A673 (cell line): ENCODE data around the gene TNP2. TPM values are rescaled to one million over a fixed set of nuclear protein-coding genes. Genes with fewer than 3 reads are reported as not detected.

Experiments
- BruUV-seq: library from RNA; stranded (reverse); fragments of 400-500 nt; replicated peaks from 2 replicates; lab custom pipeline; 2021; lab: Mats Ljungman, UMichigan
- CTCF ChIA-PET: fragments of 300-600 bp; sonication (Branson Sonifier 250); formaldehyde crosslinking; loops from one replicate; lab custom pipeline; 2022; ENCODE audit warnings: antibody characterized with exemption; lab: Charles Lee
- POLR2A ChIA-PET: fragments of 300-600 bp; sonication (Branson Sonifier 250); formaldehyde crosslinking; loops from one replicate; lab custom pipeline; 2022; ENCODE audit warnings: antibody characterized with exemption; ENCODE audit not compliant: low non-redundant PET; lab: Charles Lee
- DNase-seq: peaks from one replicate; pipeline ENCODE4 v3.0.0-alpha.2; 2015; ENCODE audit warnings: low spot score
- H3K27ac ChIP-seq: fragments of 200-600 bp; sonication (generic); 2 replicates; pipeline ENCODE4 v1.5.1; 2016; ENCODE audit warnings: mixed run types, low read depth, mild to moderate bottlenecking, mixed read lengths, antibody characterized with exemption, low read length; ENCODE audit not compliant: poor library complexity, severe bottlenecking
- H3K27me3 ChIP-seq: fragments of 200-600 bp; sonication (generic); replicated peaks from 2 replicates; pipeline ENCODE4 v1.6.1; 2017; ENCODE audit warnings: mixed run types, low read depth, mild to moderate bottlenecking, mixed read lengths, antibody characterized with exemption, low read length; ENCODE audit not compliant: insufficient read depth, poor library complexity
- H3K36me3 ChIP-seq: fragments of 200-600 bp; sonication (generic); 2 replicates; pipeline ENCODE4 v1.6.1; 2016; ENCODE audit warnings: mixed run types, mild to moderate bottlenecking, mixed read lengths, antibody characterized with exemption, low read length; ENCODE audit not compliant: insufficient read depth, poor library complexity, severe bottlenecking
- H3K4me1 ChIP-seq: fragments of 200-600 bp; sonication (generic); 2 replicates; pipeline ENCODE4 v1.6.1; 2017; ENCODE audit warnings: mixed run types, mild to moderate bottlenecking, mixed read lengths, antibody characterized with exemption, low read length; ENCODE audit not compliant: insufficient read depth, poor library complexity, severe bottlenecking
- H3K4me3 ChIP-seq: fragments of 200-600 bp; sonication (generic); 2 replicates; pipeline ENCODE4 v1.5.1; 2016; ENCODE audit warnings: low read depth, mixed run types, mild to moderate bottlenecking, mixed read lengths, low read length; ENCODE audit not compliant: poor library complexity, severe bottlenecking
- H3K9me3 ChIP-seq: fragments of 200-600 bp; sonication (generic); 2 replicates; pipeline ENCODE4 v1.6.1; 2016; ENCODE audit warnings: mixed run types, low read depth, mild to moderate bottlenecking, mixed read lengths, antibody characterized with exemption, low read length; ENCODE audit not compliant: poor library complexity, severe bottlenecking
- CTCF ChIP-seq: fragments of 300-800, 200-600 bp; sonication (generic); conservative IDR thresholded peaks from 2 replicates; pipeline ENCODE4 v1.5.1; 2017; ENCODE audit warnings: low read depth, mild to moderate bottlenecking, antibody characterized with exemption, low read length, moderate library complexity, mixed read lengths
- EZH2 ChIP-seq: fragments of 200-600 bp; sonication (generic); IDR thresholded peaks from 2 replicates; pipeline ENCODE4 v1.6.1; 2017; ENCODE audit warnings: borderline replicate concordance, low read depth, mild to moderate bottlenecking, mixed read lengths, antibody characterized with exemption, low read length; ENCODE audit not compliant: poor library complexity, severe bottlenecking
- intact Hi-C: fragments of 100-400 bp; cut with micrococcal nuclease; formaldehyde crosslinking; loops from one replicate; pipeline ENCODE4 v1.10.0; 2022; ENCODE audit not compliant: unreplicated experiment
- total RNA-seq: library from RNA; stranded (reverse); gene quantifications from 2 replicates; pipeline ENCODE4 v1.2.3, GENCODE V29; 2021

Gene TNP2
- total RNA-seq, 1 experiment from 2014 or later: not detected

DNA sequence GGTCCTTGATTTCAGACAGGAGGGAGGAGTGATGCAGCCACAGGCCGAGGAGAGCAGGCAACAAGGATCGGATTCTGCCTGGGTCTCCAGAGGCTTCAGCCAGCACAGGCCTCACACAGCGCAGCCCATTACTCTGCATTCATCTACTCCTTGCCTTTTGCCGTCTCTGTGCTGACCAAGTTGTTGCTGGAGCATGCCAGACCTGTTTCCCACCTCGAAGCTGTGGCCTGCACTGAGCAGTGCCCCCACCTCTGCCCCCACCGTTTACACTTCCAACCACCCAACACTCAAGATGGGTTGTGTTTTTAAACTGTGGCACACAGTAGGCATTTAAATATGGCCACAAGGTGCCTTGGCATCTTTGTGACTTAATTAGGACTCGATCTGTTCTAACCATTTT is 5.8 kb upstream of the TNP2 start:
- Histone ChIP-seq H3K27me3 (no peaks in the 10 kb centered on the region), H3K4me3 (no peak overlapping the region), H3K9me3 (no peaks in the 10 kb centered on the region), H3K36me3 (no peaks in the 10 kb centered on the region), H3K4me1 (no peaks in the 10 kb centered on the region), H3K27ac (no peak overlapping the region)
- intact Hi-C loops: no loop called here
- TF ChIP-seq CTCF (no peak), EZH2 (no peak)
- DNase-seq: no peak
- ChIA-PET CTCF (no interaction called here), POLR2A (no interaction called here)
- no TSS peak for BruUV-seq

GRCh38 chr16:11273721-11274324 is 4.7 kb upstream of the TNP2 start:
- no peaks in the 10 kb centered on the region for H3K4me1 ChIP-seq
- ChIA-PET POLR2A (no interaction called here), CTCF (no interaction called here)
- H3K9me3 ChIP-seq: no peaks in the 10 kb centered on the region
- no peaks in the 10 kb centered on the region for H3K36me3 ChIP-seq
- H3K27me3 ChIP-seq: no peaks in the 10 kb centered on the region
- H3K4me3 ChIP-seq: no peak overlapping the region
- intact Hi-C loops: no loop called here
- no TSS peak for BruUV-seq
- H3K27ac ChIP-seq: no peak overlapping the region
- no peak for DNase-seq
- no peak for TF ChIP-seq EZH2
- no peak for TF ChIP-seq CTCF

- H3K36me3 ChIP-seq: no peaks in the 10 kb centered on the region
- no peak within 1 kb of the TSS for H3K27ac ChIP-seq
- no TSS peak for BruUV-seq
- no peak within 1 kb of the TSS for H3K4me3 ChIP-seq
- CTCF ChIA-PET: no interaction called here
- POLR2A ChIA-PET: no interaction called here
- no peak for DNase-seq
- no peaks in the 10 kb centered on the region for H3K27me3 ChIP-seq
- intact Hi-C loops: no loop called here
- TF ChIP-seq CTCF (no peak), EZH2 (no peak)
- no peaks in the 10 kb centered on the region for H3K9me3 ChIP-seq
- no peaks in the 10 kb centered on the region for H3K4me1 ChIP-seq
Observed at GRCh38 chr16:11272921-11273720, 4.0 kb upstream of the TNP2 start, which contains the start of gene PRM3. Gene PRM3 (minus strand): TSS chr16:11273629. CDS start chr16:11273595, 34 bp downstream.
